Neural progenitor cell (in vitro differentiated cells): Measurements from ENCODE around the gene CDC37L1. TPM values are rescaled to one million over a fixed set of nuclear protein-coding genes. Genes with fewer than 3 reads are reported as not detected.
A peak's percentile ranks its signal among the peaks of the same experiment; 100 is the strongest.

ENCODE experiments used
- DNase-seq: peaks from one replicate; pipeline ENCODE4 v3.0.0-alpha.2; 2016; ENCODE audit warnings: low spot score
- H2AFZ ChIP-seq: fragments of 200-600 bp; sonication (generic); replicated peaks from 2 replicates; pipeline ENCODE4 v1.6.1; 2016; ENCODE audit warnings: antibody characterized with exemption
- H3F3A ChIP-seq: fragments of 200-600 bp; sonication (generic); 2 replicates; pipeline ENCODE4 v1.6.1; 2016; ENCODE audit warnings: antibody characterized with exemption, low read depth
- H3K27ac ChIP-seq: fragments of 200-600 bp; sonication (generic); 2 replicates; pipeline ENCODE4 v1.5.1; 2016; ENCODE audit warnings: mild to moderate bottlenecking
- H3K27me3 ChIP-seq: fragments of 200-600 bp; sonication (generic); 2 replicates; pipeline ENCODE4 v1.6.1; 2016; ENCODE audit warnings: mild to moderate bottlenecking, moderate library complexity
- H3K36me3 ChIP-seq: fragments of 200-600 bp; sonication (generic); 2 replicates; pipeline ENCODE4 v1.5.1; 2016
- H3K4me1 ChIP-seq: fragments of 200-600 bp; sonication (generic); 2 replicates; pipeline ENCODE4 v1.6.1; 2016; ENCODE audit warnings: mixed run types
- H3K4me2 ChIP-seq: fragments of 200-600 bp; sonication (generic); 2 replicates; pipeline ENCODE4 v1.6.1; 2016
- H3K4me3 ChIP-seq: fragments of 200-600 bp; sonication (generic); 2 replicates; pipeline ENCODE4 v1.5.1; 2016
- H3K79me2 ChIP-seq: fragments of 200-600 bp; sonication (generic); 2 replicates; pipeline ENCODE4 v1.6.1; 2016; ENCODE audit warnings: low read depth
- H3K9ac ChIP-seq: fragments of 200-600 bp; sonication (generic); 2 replicates; pipeline ENCODE4 v1.6.1; 2016
- H3K9me3 ChIP-seq: fragments of 200-600 bp; sonication (generic); 2 replicates; pipeline ENCODE4 v1.5.1; 2016; ENCODE audit warnings: low read depth
- H4K20me1 ChIP-seq: fragments of 200-600 bp; sonication (generic); 2 replicates; pipeline ENCODE4 v1.6.1; 2016; ENCODE audit warnings: low read depth
- H3K27ac Mint-ChIP-seq: 3 replicates; pipeline ENCODE4 v1.8.0; 2021; ENCODE audit warnings: mixed read lengths
- H3K27me3 Mint-ChIP-seq: 2 replicates; pipeline ENCODE4 v1.8.0; 2022; ENCODE audit warnings: low read depth, mild to moderate bottlenecking, inconsistent platforms, moderate library complexity, mixed read lengths; ENCODE audit not compliant: insufficient read depth
- H3K36me3 Mint-ChIP-seq: 3 replicates; pipeline ENCODE4 v1.8.0; 2021; ENCODE audit warnings: mixed read lengths
- H3K4me1 Mint-ChIP-seq: 3 replicates; pipeline ENCODE4 v1.8.0; 2021; ENCODE audit warnings: mixed read lengths
- H3K4me3 Mint-ChIP-seq: 3 replicates; pipeline ENCODE4 v1.8.0; 2021; ENCODE audit warnings: mild to moderate bottlenecking, moderate library complexity, mixed read lengths
- H3K9me3 Mint-ChIP-seq: 3 replicates; pipeline ENCODE4 v1.8.0; 2020; ENCODE audit warnings: mixed read lengths
- CTCF ChIP-seq: fragments of 200-600 bp; sonication (generic); IDR thresholded peaks from 2 replicates; pipeline ENCODE4 v1.5.1; 2017; ENCODE audit warnings: antibody characterized with exemption, mild to moderate bottlenecking
- EZH2 ChIP-seq: fragments of 200-600 bp; sonication (generic); IDR thresholded peaks from 2 replicates; pipeline ENCODE4 v1.6.1; 2017; ENCODE audit warnings: antibody characterized with exemption, mild to moderate bottlenecking, moderate library complexity
- EZH2phosphoT487 ChIP-seq: fragments of 200-600 bp; sonication (generic); IDR thresholded peaks from 2 replicates; pipeline ENCODE4 v1.6.1; 2017; ENCODE audit warnings: antibody characterized with exemption
- total RNA-seq: library from RNA; depleted of rRNA; stranded (reverse); fragments of >200 nt; gene quantifications from 2 replicates; pipeline ENCODE4 v1.2.3, GENCODE V29; 2015; ENCODE audit warnings: low replicate concordance

Gene CDC37L1
- total RNA-seq, 1 donor from 2014 or later: 32.1 TPM

DNA sequence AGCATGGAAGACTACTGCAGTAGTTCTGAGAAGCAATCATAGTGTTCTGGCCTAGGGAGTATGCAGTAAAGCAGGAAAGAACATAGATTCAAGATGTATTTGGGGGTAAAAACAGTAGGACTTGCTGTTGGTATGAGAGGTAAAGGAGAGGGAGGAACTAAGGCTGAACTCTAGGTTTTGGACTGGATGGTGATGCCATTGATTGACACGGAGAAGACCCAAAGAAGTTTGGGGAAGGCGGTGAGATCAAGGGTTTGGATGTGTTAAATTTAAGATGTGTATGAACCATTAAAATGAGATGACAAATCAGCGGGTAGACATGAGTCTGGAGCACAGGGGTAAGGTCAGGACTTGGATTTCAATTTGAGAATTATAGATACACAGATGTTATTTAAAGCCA, 2.0 kb upstream of the CDC37L1 start:
- TF ChIP-seq CTCF: no peak
- no peak for TF ChIP-seq EZH2phosphoT487
- TF ChIP-seq EZH2: no peak
- H3K4me3 ChIP-seq: no peak overlapping the region
- H3K9me3 Mint-ChIP-seq: no peaks in the 10 kb centered on the region
- H3K27ac Mint-ChIP-seq: no peak overlapping the region
- H3F3A ChIP-seq: peaks cover 19% of the 10 kb centered on the region
- H3K4me1 Mint-ChIP-seq: no peaks in the 10 kb centered on the region
- H3K27me3 ChIP-seq: no peaks in the 10 kb centered on the region
- no peak overlapping the region for H3K27ac ChIP-seq
- no peaks in the 10 kb centered on the region for H4K20me1 ChIP-seq
- H3K4me3 Mint-ChIP-seq: no peak overlapping the region
- H3K79me2 ChIP-seq: peaks cover 26% of the 10 kb centered on the region
- peaks cover 7% of the 10 kb centered on the region for H3K4me1 ChIP-seq
- DNase-seq: no peak
- H3K36me3 ChIP-seq: no peaks in the 10 kb centered on the region
- no peak overlapping the region for H3K4me2 ChIP-seq
- H3K27me3 Mint-ChIP-seq: no peaks in the 10 kb centered on the region
- no peak overlapping the region for H3K9ac ChIP-seq
- H3K36me3 Mint-ChIP-seq: no peaks in the 10 kb centered on the region
- no peak overlapping the region for H2AFZ ChIP-seq
- no peaks in the 10 kb centered on the region for H3K9me3 ChIP-seq

- Histone ChIP-seq H3K79me2 (peaks cover 38% of the 10 kb centered on the region), H3K27me3 (no peaks in the 10 kb centered on the region), H3K4me2 (peak overlapping the region; percentile 94), H3K9ac (peak overlapping the region; percentile 76), H3K36me3 (no peaks in the 10 kb centered on the region), H3K4me3 (peak overlapping the region; percentile 80), H3K27ac (peak overlapping the region; percentile 91), H3K9me3 (no peaks in the 10 kb centered on the region), H3F3A (peaks cover 19% of the 10 kb centered on the region), H4K20me1 (peaks cover 7% of the 10 kb centered on the region), H2AFZ (peak overlapping the region; percentile 87), H3K4me1 (peaks cover 7% of the 10 kb centered on the region)
- Mint-ChIP-seq H3K27ac (no peak overlapping the region), H3K4me3 (no peak overlapping the region), H3K9me3 (no peaks in the 10 kb centered on the region), H3K4me1 (no peaks in the 10 kb centered on the region), H3K36me3 (no peaks in the 10 kb centered on the region), H3K27me3 (no peaks in the 10 kb centered on the region)
- TF ChIP-seq EZH2 (no peak), CTCF (no peak), EZH2phosphoT487 (no peak)
- no peak for DNase-seq
Observed at GRCh38 chr9:4678679-4679267, 596 bp upstream of the CDC37L1 start.

DNA sequence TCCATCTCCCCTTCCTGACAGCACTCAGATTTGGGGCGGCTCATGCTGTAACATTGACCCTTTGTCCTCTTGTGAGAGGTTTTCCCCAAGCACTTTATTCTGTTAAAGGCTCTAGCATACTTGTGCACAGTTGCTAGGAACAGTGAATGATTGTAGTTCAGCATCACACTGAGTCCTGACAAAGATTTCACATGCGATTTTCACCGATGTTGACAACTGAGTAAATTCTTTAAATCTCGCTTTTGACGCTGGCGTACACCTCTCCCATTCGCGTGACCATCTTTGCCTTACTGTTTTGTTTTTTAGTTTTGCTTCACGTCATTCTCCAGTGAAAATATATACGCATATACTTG, 780 bp downstream of the CDC37L1 start:
- Histone ChIP-seq H3K9ac (peak overlapping the region; percentile 58), H3K27me3 (no peaks in the 10 kb centered on the region), H3K4me2 (peak overlapping the region; percentile 94), H3K4me3 (peak overlapping the region; percentile 80), H3K27ac (peak overlapping the region; percentile 47), H3K4me1 (peaks cover 7% of the 10 kb centered on the region), H3K36me3 (no peaks in the 10 kb centered on the region), H2AFZ (peak overlapping the region; percentile 71), H3K9me3 (no peaks in the 10 kb centered on the region), H3K79me2 (peaks cover 42% of the 10 kb centered on the region), H4K20me1 (peaks cover 7% of the 10 kb centered on the region), H3F3A (peaks cover 19% of the 10 kb centered on the region)
- Mint-ChIP-seq H3K4me3 (no peak overlapping the region), H3K9me3 (no peaks in the 10 kb centered on the region), H3K27me3 (no peaks in the 10 kb centered on the region), H3K4me1 (no peaks in the 10 kb centered on the region), H3K36me3 (peaks cover 4% of the 10 kb centered on the region), H3K27ac (no peak overlapping the region)
- TF ChIP-seq EZH2 (no peak), CTCF (no peak), EZH2phosphoT487 (no peak)
- no peak for DNase-seq
